GM21786 (cell line): ENCODE data around the gene PRDX5.
"Not testable (repeated sequence)": the region's sequence is repeated elsewhere in the genome, so short reads cannot be mapped to it uniquely, and the experiment has no call there.

ENCODE experiments used
- ATAC-seq: cut with Tn5 transposase; IDR thresholded peaks from one replicate; pipeline ENCODE4 v1.9.1; 2021; ENCODE audit not compliant: unreplicated experiment

The PRDX5 gene

DNA sequence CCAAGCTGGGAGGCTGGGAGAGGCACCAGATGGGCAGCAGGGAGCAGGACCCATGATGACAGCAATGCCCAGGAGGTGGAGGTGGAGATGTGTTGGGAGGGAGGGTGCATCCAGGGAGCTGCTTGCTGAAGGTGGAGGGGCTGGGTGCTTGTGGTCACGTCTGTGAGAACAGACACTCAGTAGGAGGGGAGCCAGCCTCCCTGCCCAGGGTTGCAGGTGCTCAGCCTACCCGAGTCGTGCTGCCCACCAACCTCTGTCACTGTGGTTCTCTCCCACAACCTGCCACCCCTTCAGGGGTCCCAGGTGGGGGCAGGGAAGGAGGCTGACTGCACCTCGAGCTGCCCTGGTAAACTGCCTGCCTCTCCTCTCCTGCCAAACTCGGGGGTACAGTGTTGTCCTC is 5.5 kb downstream of the PRDX5 start:
- no peak for ATAC-seq

DNA sequence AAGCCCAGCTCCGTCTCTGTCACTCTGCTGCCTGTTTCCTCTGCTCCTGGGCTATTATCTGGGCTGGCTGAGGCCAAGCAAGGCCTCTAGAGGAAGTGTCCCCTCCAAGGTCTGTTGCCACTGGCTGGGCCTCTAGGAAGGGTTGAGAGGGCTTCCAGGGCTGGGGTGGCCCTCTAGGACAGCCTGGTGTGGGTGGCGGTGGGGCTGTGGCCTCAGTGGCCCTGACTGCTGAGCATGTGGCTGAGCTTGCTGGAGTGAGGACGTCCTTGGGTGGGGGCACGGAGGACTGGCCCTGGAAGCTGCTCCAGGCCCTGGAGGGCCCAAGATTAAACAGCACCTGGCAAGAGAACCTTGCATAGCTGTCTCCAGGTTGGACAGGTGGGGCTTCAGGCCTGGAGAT is 6.1 kb downstream of the PRDX5 start:
- ATAC-seq = not testable (repeated sequence)

DNA sequence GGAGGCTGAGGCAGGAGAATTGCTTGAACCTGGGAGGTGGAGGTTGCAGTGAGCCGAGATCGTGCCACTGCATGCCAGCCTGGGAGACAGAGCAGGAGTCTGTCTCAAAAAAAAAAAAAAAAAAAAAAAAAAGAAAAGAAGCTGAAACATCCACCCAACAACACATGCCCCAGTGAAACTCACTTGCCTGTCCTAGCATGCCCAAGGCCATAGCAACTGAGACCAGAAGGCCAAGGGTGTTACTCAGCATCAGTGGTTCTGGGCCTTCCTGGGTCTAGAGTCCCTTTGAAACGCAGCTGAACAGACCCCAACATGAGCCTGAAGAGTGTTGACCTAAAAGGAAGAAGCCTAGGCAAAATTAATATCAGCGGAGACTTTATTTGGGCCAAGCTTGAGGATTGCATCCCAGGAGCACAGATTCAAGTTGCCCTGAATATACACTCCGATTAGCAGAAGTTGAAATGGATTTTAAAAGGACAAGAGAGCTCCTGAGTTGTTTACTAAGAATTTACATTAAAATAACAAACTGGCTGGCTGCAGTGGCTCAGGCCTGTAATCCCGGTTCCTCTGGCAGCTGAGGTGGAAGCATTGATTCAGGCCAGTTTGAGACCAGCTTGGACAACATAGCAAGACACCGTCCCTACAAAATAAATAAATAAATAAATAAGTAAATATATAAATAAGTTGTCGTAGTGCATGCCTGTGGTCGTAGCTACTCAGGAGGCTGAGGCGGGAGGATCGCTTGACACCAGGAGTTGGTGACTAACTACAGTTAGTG is 7.0 kb downstream of the PRDX5 start:
- ATAC-seq = no peak

DNA sequence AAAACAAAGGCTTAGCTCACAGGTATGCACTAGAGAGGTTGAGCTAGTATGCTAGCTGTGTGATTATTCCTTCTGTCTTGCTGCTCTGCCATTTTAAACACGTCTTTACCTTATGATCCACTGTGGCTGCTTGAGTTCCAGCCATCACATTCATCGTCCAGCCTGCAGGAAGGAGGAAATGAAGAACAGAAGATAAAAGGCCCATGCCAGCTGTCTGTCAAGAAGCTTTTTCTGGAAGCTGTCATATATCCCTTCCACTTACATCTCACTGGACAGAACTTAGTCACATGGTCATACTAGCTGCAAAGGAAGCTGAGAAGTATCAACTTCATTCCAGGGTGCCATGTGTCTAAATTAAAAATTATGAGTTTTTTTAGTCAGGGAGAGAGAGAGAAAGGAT is 9.5 kb downstream of the PRDX5 start:
- ATAC-seq = no peak

DNA sequence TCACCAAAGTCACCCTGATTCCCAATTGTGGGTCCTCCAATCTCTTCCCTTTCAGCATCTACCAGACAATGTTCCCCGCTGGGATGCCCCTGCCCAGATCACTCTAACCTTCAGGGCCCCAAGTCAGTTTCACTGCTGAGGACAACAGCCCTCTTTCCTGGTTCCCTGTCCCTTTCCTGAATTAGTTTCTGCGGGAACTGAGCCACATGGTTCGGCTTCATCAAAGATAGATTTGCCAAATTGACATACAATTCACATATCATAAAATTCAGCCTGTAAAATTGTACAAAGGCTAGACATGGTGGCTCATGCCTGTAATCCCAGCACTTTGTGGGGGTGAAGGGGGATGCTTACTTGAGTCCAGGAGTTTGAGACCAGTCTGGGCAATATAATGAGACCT is 10.1 kb downstream of the PRDX5 start:
- no peak for ATAC-seq

DNA sequence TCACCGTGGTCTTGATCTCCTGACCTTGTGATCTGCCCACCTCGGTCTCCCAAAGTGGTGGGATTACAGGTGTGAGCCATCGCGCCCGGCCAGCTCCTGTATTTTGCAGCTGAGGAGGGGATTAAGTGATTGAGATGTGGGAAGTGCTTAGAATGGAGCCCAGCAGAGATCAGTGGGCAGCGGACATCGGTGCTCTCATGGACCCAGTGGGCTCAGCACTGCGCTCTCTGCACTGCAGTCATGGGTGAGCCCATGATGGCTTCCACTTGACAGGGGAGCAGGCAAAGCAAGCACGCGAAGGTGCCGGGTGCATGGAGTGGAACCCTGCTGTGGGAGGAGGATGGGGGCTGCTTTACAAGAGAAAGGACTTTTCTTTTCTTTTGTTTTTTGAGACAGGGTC is 13.0 kb downstream of the PRDX5 start:
- no peak for ATAC-seq

DNA sequence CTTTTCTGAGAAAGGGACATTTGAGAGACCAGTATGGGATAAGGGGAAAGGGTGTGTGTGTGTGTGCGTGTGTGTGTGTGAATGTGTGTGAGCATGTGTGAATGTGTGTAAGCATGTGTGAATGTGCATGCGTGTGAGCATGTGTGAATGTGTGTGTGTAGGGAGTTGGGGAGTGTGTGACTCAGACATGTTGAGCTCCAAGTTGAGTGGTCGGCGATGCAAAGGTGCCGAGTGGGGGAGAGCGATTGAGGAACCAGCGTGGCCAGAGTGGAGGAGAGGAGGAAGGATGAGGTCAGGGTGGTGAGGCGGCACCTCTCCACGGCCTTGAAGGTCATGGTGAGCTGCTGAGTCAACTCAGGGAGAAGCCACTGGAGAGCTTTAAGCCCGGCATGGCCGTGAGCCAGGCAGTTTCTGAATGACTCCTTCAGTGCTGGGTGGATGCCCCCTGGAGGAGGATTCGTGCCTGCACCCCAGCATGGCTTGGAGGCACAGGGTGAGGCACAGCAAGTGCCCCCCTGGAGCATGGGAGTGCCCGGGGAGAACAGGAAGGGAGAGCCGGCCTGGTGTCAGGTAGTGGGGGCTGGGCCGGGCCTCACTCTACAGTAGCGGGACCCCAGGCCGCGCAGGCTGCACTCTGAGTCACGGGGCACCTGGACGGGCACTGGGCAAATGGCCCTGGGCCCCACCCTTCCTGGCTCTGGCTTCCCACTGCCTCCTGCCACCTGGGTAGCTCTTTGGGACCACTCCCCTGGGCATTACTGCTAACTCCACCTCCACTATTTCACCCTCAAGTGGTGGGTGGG is 13.8 kb downstream of the PRDX5 start:
- ATAC-seq = no peak

DNA sequence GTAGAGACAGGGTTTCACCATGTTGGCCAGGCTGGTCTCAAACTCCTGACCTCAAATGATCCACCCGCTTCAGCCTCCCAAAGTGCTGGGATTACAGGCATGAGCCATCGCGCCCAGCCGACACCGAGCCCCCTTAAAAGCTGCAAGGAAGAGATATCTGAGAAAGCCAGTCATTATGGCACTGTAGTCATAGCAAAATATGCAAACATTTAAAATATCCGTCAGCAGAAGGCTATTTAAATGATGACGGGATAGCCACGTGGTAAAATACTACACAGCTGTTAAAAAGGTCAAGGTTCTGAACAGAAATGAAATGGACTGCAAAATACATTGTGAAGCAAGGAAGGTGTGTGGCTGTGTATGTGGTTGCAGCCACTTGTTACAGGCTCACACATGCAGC is 15.6 kb downstream of the PRDX5 start:
- ATAC-seq = no peak

DNA sequence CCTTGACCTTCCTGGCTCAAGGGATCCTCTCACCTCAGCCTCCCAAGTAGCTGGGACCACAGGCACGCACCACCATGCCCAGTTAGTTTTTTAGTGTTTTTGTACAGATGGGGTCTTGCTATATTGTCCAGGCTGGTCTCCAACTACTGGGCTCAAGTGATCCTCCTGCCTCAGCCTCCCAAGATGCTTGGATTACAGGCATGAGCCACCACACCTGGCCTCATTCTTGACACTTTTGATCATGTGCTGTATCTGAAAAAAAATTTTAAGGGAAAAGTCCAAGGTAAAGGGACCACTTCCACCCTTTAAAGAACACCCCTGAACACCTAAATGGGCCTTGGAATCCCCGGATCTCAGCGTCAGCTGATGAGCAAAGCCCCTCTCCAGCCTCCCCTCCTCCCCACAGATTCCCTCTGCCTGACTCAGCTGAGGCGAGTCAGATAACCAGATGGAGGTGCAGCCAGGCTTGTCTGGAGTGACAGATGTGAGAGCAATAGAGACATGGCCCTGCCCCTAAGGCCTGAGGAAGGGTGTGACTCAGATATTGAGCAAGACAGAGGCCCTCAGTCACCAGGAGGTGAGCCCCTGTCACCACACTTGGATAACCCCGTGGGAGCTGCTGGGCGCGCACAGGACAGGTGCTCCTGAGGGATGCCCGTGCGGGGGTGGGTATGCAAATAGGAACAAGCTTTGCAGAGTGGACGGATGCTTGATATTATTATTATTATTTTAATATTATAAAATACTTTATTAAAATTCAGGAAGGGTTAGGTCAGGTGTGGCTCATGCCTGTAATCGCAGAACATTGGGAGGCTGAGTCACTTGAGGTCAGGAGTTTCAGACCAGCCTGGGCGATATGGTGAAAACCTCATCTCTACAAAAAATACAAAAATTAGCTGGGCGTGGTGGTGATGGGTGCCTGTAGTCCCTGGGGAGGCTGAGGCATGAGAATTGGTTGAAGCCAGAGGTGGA is 17.1 kb downstream of the PRDX5 start:
- peak; percentile 80 for ATAC-seq

DNA sequence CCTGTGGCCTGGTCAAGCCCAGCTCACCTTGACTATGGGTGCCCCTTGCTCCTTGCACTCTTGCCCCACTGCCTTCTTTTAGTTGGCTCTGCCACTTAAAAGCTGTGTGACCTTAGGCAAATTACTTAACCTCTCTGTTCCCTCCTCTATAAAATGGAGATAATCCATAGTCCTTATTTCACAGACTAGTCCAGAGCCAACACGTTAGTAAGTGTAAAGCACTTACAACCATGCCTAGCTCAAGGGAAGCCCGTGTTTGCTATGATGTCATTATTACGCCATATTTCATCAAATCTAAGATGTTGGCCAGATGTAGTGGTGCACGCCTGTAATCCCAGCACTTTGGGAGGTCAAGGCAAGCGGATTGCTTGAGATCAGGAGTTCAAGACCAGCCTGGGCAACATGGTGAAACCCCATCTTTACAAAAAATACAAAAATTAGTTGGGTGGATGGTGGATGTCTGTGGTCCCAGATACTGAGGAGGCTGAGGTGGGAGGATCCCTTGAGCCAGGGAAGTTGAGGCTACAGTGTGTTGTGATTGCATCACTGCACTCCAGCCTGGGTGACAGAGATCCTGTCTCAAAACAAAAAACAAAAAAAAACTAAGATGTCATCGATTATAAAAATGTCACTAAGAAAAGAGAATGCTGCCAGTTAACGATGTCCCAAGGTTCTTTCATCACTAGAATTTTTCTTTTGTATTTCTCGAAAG is 19.8 kb downstream of the PRDX5 start:
- ATAC-seq = no peak

DNA sequence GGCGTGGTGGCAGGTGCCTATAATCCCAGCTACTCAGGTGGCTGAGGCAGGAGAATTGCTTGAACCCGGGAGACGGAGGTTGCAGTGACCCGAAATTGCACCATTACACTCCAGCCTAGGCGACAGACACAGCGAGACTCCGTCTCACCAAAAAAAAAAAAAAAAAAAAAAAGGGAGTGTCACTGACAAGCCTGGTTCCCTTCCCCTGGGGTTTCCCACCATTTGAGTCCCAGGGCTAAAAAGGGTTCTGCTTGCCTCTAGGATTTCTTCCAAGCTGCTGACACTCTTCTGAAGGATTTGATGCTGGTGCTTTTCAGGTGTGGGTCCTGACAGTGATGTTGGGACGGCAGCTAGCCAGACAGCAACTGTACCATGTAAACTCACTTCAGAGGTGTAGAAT is 20.8 kb downstream of the PRDX5 start:
- ATAC-seq = no peak

DNA sequence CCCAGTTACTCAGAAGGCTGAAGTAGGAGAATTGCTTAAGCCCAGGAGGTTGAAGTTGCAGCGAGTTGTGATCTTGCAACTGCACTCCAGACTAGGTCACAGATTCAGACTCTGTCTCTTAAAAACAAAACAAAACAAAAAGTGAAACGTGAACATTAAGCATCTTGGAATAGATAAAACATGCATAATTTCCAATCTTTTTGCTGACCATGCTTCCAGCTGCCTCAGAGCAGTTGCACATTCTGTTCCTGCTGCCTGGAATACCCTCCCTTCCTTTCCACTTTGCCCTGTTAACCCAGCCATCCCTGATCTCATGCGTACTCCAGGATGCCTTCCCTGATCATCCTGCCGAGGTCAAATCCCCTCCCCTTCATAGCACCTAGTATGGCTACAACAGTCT is 21.4 kb downstream of the PRDX5 start:
- no peak for ATAC-seq

DNA sequence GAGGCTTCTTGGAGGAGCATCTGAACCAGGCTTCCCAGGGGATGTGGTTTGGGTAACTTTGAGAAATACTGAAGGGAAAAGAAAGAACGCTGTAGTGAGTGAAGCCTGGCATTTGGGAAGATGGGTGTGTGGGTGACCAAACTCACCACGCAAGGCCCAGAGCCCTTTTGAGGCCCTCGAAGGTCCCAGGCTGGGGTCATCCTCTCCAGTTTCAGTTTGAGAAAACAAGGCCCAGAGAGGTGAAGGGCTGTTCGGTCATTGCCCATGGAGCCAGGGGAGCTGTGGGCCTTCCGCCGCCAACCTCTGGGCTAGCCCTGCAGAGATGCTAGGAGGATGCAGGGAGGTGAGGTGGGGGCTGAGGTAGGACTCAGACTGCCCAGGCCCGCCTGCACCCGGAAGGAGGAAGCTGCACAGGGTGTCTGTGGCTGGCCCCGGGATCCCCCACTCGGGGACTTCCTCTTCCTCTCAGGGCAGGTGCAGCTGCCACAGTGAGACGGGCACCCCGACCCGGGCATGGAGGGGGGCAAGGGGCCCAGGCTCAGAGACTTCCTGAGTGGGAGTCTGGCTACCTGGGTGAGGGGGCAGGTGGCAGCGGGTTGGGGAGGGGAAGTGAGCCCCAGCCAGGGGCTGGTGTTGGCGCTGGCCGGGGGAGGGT is 22.0 kb downstream of the PRDX5 start, which contains the start of gene CCDC88B:
Gene CCDC88B (plus strand): TSS at position 451 of the 655 bp plus-strand sequence. CDS start 63 bp downstream, at position 514.
- ATAC-seq = peak; percentile 43

DNA sequence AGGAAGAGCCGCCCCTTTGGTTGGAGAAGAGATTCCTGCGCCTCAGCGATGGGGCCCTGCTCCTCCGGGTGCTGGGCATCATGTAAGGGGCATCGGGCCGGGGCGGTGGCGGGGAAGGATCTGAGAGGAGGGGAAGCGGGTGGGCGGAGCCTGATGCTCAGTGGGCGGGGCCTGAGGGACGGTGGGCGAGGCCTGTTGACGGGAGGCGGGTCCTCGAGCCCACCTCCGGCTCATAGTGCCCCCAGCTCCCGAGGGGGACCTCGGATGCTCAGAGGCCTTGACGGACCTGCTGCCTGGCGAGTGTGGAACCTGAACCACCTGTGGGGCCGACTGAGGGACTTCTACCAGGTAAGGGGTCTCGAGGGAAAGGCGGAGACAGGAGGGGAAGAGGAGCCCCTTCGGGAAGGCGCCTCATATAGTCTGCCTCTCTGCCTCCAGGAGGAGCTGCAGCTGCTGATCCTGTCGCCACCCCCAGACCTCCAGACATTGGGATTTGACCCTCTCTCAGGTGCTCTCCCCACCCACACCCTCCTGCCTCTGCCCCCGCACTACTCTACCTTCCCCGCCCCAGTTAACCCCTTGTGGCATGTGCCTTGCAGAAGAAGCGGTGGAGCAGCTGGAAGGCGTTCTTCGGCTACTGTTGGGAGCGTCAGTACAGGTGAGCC is 22.9 kb downstream of the PRDX5 start:
- ATAC-seq = no peak

DNA sequence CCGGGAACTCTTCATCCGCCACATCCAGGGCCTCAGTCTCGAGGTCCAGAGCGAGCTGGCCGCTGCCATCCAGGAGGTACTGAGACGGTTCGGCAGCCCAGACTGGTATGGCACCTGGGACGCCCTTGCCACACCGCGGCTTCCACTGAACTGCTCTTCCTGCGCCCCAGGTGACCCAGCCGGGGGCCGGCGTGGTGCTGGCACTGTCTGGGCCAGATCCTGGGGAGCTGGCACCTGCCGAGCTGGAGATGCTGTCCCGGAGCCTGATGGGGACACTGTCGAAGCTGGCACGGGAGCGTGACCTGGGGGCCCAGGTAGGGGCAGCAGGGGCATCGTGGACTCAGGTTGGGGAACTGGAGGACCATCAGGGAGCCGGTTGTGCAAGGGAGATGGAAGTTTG is 23.5 kb downstream of the PRDX5 start:
- no peak for ATAC-seq

DNA sequence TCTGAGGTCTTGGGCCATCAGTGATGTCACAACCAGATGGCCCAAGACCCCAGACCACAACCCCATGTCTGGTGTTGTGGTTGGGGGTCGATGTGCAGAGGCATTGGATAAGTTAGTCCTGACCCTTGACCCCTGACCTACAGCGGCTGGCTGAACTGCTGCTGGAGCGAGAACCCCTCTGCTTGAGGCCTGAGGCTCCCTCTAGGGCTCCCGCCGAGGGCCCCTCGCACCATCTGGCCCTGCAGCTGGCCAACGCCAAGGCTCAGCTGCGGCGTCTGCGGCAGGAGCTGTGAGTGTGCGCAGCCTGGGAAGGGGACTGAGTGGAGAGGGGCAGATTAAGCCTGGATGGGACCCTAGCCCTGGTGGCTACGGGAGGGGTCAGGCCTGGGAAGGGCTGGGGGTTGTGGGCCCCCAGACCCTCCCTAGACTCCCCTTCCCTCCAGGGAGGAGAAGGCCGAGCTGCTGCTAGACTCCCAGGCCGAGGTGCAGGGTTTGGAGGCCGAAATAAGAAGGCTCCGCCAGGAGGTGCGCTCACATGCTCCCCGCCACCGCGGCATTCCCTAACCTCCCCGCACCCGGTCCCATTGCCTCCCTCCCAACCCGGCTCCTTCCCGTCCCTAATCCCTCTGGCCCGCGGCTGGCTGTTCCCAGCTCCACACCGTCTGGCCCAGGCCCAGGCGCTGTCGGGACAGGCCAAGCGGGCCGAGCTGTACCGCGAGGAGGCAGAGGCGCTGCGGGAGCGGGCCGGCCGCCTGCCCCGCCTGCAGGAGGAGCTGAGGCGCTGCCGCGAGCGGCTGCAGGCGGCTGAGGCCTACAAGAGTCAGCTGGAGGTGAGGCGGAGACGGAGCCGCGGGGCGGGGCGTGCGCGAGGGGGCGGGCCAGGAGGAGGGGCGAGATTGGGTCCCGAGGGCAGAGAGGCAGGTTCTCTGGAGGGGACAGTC is 24.2 kb downstream of the PRDX5 start:
- ATAC-seq = peak; percentile 45

DNA sequence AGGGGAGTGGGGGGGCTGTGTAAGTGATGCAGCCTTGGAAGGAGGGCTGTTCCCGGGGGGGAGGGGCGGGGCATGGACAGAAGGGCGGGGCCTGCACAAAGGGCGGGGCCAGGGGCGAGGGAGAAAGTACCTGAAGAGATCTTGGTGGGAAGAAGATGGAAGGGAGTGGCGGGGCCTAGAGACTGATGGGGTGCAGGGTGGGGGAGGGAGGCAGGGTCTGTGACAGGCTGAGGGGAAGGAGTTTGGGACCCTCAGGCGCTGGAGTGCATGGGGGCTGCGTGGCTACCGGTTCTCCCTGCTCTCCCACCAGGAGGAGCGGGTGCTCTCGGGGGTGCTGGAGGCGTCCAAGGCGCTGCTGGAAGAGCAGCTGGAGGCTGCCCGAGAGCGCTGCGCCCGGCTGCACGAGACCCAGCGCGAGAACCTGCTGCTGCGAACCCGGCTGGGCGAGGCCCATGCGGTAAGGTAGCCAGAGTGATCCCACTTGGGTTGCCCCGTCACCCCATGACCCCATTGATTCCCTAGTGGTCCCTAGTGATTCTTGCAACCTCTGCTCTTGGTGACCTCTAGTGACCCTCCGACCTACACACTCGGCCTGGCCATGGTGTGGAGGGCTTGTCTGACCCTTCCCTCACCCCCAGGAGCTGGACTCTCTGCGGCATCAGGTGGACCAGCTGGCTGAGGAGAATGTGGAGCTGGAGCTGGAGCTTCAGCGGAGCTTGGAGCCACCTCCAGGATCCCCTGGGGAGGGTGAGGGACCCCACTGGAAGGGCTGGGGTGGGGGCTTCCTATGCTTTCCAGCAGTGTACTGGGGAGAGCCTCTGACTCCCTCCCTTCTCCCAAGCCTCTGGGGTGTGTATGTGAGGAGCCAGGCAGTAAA is 25.2 kb downstream of the PRDX5 start:
- no peak for ATAC-seq
